ENCODE measurements around the gene DRP2.
"Not testable (repeated sequence)": the region's sequence is repeated elsewhere in the genome, so short reads cannot be mapped to it uniquely, and the experiment has no call there.

DRP2 gene

GRCh38 chrX:101219116-101219863 lies at the start of gene DRP2:
Gene DRP2 (plus strand): TSS chrX:101219786. CDS start chrX:101231648, 11,862 bp downstream.
- DNase-seq, result no peak

GRCh38 chrX:101171883-101172400 lies 47.6 kb upstream of the DRP2 start:
- DNase-seq, result no peak

GRCh38 chrX:101176439-101176838 lies 43.1 kb upstream of the DRP2 start:
- no peak for DNase-seq

- DNase-seq, result not testable (repeated sequence)
Measured at GRCh38 chrX:101184876-101185275, 34.7 kb upstream of the DRP2 start.

GRCh38 chrX:101187961-101188360 lies 31.6 kb upstream of the DRP2 start:
- not testable (repeated sequence) for DNase-seq

- no peak for DNase-seq
Measured at GRCh38 chrX:101190736-101191135, 28.9 kb upstream of the DRP2 start.

GRCh38 chrX:101191217-101191750 lies 28.3 kb upstream of the DRP2 start:
- no peak for DNase-seq

- DNase-seq, result no peak
Measured at GRCh38 chrX:101195442-101196173, 24.0 kb upstream of the DRP2 start.

- no peak for DNase-seq
Measured at GRCh38 chrX:101203761-101204351, 15.7 kb upstream of the DRP2 start.

GRCh38 chrX:101206471-101206870 lies 13.1 kb upstream of the DRP2 start:
- DNase-seq, result no peak

GRCh38 chrX:101208152-101208905 lies 11.3 kb upstream of the DRP2 start:
- DNase-seq, result no peak

GRCh38 chrX:101210630-101211029 lies 9.0 kb upstream of the DRP2 start:
- DNase-seq, result no peak

GRCh38 chrX:101217689-101218088 lies 1.9 kb upstream of the DRP2 start:
- no peak for DNase-seq

- no peak for DNase-seq
Measured at GRCh38 chrX:101219864-101220346, 319 bp downstream of the DRP2 start.

GRCh38 chrX:101220662-101221260 lies 1.2 kb downstream of the DRP2 start:
- DNase-seq, result no peak

GRCh38 chrX:101223226-101223625 lies 3.6 kb downstream of the DRP2 start:
- DNase-seq, result no peak

GRCh38 chrX:101229170-101229569 lies 9.6 kb downstream of the DRP2 start:
- DNase-seq, result no peak

- DNase-seq, result no peak
Measured at GRCh38 chrX:101230636-101231035, 11.1 kb downstream of the DRP2 start.

GRCh38 chrX:101231080-101231479 lies 11.5 kb downstream of the DRP2 start:
- no peak for DNase-seq

GRCh38 chrX:101232316-101232715 lies 12.7 kb downstream of the DRP2 start:
- DNase-seq, result no peak

GRCh38 chrX:101237041-101237440 lies 17.5 kb downstream of the DRP2 start:
- no peak for DNase-seq

GRCh38 chrX:101241531-101241930 lies 21.9 kb downstream of the DRP2 start:
- DNase-seq, result no peak

Measured in activated CD4-positive, CD25-positive, alpha-beta regulatory T cell treated with anti-CD3 and anti-CD28 coated beads, Interleukin-2, amount 50 U/mL, for 72 hours (primary cell).